Neural cell (in vitro differentiated cells): ENCODE measurements around the gene FAM107B.

Source experiments
- CTCF ChIP-seq: fragments of 450-650 bp; IDR thresholded peaks from 2 replicates; pipeline ENCODE4 v1.5.1; 2014; ENCODE audit warnings: antibody characterized with exemption, mild to moderate bottlenecking, moderate library complexity; ENCODE audit not compliant: poor library complexity, severe bottlenecking
- MXI1 ChIP-seq: fragments of 450-650 bp; conservative IDR thresholded peaks from 2 replicates; pipeline ENCODE4 v1.6.1; 2014; ENCODE audit warnings: antibody characterized with exemption, mild to moderate bottlenecking; ENCODE audit not compliant: poor library complexity, severe bottlenecking
- TAF1 ChIP-seq: IDR thresholded peaks from 2 replicates; pipeline ENCODE4 v1.6.1; 2012; ENCODE audit warnings: low read depth

DNA sequence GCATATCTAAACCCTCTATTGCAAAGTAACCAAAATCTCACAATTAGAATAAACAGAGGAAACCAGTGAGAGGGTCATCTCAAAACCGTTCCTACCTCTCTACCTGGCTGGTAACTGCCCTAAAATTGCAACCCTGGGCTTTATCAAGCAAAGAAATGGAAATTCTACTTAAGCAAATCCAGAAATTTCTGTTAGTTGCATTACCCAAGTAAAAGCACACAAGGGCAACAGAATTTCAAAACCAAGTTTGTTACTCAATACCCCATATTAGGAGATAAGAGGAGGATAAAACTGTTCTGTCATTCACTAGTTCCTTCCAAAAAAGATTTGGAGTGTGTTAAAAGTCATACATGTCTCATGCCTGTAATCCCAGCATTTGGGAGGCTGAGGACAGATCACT, 195.3 kb downstream of the FAM107B start:
- TF ChIP-seq TAF1: no peak
- TF ChIP-seq CTCF: no peak
- no peak for TF ChIP-seq MXI1
